Activated CD4-positive, alpha-beta memory T cell treated with anti-CD3 and anti-CD28 coated beads for 36 hours (primary cell): ENCODE measurements around the gene TLL1. TPM values are rescaled to one million over a fixed set of nuclear protein-coding genes. Genes with fewer than 3 reads are reported as not detected.

ENCODE experiments used
- CTCF ChIA-PET: fragments of 350-600 bp; sonication (Branson Sonifier 250); formaldehyde crosslinking; loops from one replicate; lab custom pipeline; 2021; ENCODE audit warnings: antibody characterized with exemption, inconsistent platforms; lab: Charles Lee
- POLR2A ChIA-PET: fragments of 350-600 bp; sonication (Branson Sonifier 250); formaldehyde crosslinking; loops from one replicate; lab custom pipeline; 2021; ENCODE audit warnings: antibody characterized with exemption; lab: Charles Lee
- DNase-seq: peaks from one replicate; pipeline ENCODE4 v3.0.0-alpha.2; 2020
- H3K27ac Mint-ChIP-seq: one replicate; pipeline ENCODE4 v1.8.0; 2021; ENCODE audit warnings: mixed read lengths
- H3K27me3 Mint-ChIP-seq: one replicate; pipeline ENCODE4 v1.8.0; 2021; ENCODE audit warnings: mixed read lengths
- H3K36me3 Mint-ChIP-seq: one replicate; pipeline ENCODE4 v1.8.0; 2021; ENCODE audit warnings: mixed read lengths
- H3K4me1 Mint-ChIP-seq: one replicate; pipeline ENCODE4 v1.8.0; 2021; ENCODE audit warnings: low read depth, mixed read lengths
- H3K4me3 Mint-ChIP-seq: one replicate; pipeline ENCODE4 v1.8.0; 2021; ENCODE audit warnings: mild to moderate bottlenecking, mixed read lengths
- H3K9me3 Mint-ChIP-seq: one replicate; pipeline ENCODE4 v1.8.0; 2021; ENCODE audit warnings: mixed read lengths
- intact Hi-C: fragments of 100-400 bp; cut with micrococcal nuclease; formaldehyde crosslinking; loops from one replicate; pipeline ENCODE4 v1.15.1; 2023
- total RNA-seq, 2 experiments: library from RNA; stranded (reverse); gene quantifications; one replicate each; pipeline ENCODE4 v1.2.3, GENCODE V29; 2021

The TLL1 gene
- total RNA-seq, 2 experiments from 2014 or later: not detected

DNA sequence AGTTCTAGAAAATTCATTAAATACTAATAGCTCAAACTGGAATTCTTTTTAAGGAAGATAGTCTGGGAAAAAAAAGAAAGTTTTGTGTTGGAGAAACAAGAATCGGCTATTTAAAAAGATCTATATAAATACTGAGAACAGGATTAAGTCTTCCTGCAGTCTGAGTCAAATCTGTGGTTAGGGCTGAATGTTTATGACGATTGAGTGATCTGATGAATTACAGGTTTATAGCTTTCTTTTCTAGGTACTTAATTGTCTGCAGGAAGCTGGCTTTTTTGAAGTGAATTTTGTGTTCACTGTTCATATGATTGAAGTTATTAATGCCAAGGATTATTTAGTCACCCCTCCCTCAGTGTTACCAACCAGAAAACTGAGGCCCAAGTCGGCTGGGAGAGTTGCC, 42.2 kb downstream of the TLL1 start:
- H3K4me3 Mint-ChIP-seq: no peak overlapping the region
- H3K27me3 Mint-ChIP-seq: no peaks in the 10 kb centered on the region
- ChIA-PET CTCF (no interaction called here), POLR2A (no interaction called here)
- no peak for DNase-seq
- intact Hi-C loops: no loop called here
- no peak overlapping the region for H3K27ac Mint-ChIP-seq
- no peaks in the 10 kb centered on the region for H3K9me3 Mint-ChIP-seq
- H3K4me1 Mint-ChIP-seq: no peaks in the 10 kb centered on the region
- no peaks in the 10 kb centered on the region for H3K36me3 Mint-ChIP-seq

GRCh38 chr4:165921546-165921945, 48.5 kb downstream of the TLL1 start:
- H3K9me3 Mint-ChIP-seq: no peaks in the 10 kb centered on the region
- intact Hi-C loops: no loop called here

DNA sequence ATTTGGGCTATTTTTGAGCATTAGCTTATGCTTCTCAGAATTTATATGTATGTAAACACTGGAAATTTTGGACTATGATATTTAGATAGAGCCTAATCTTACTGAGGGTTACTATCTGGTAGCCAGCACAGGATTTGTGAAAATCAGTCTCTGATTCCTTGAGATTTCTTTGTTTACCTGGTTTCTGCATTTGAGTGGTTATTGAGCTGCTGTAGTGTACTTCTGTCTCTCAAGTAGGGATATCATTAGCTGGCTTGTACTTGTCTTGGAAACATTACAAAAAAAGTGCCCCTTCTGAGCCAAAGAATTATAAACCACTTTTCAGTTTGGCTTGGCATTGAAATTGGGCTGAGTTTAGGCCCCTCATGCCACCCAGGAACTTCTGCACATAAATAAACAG, 49.7 kb downstream of the TLL1 start:
- intact Hi-C loops: no loop called here
- ChIA-PET POLR2A (no interaction called here), CTCF (no interaction called here)
- no peak overlapping the region for H3K4me3 Mint-ChIP-seq
- H3K4me1 Mint-ChIP-seq: no peaks in the 10 kb centered on the region
- DNase-seq: no peak
- H3K27me3 Mint-ChIP-seq: no peaks in the 10 kb centered on the region
- H3K36me3 Mint-ChIP-seq: no peaks in the 10 kb centered on the region
- no peaks in the 10 kb centered on the region for H3K9me3 Mint-ChIP-seq
- no peak overlapping the region for H3K27ac Mint-ChIP-seq

More at GRCh38 chr4:165921546-165921945, 48.5 kb downstream of the TLL1 start:
- Mint-ChIP-seq H3K27ac (no peak overlapping the region), H3K4me1 (no peaks in the 10 kb centered on the region), H3K36me3 (no peaks in the 10 kb centered on the region), H3K4me3 (no peak overlapping the region), H3K27me3 (no peaks in the 10 kb centered on the region)
- ChIA-PET POLR2A (no interaction called here), CTCF (interaction anchor here (0.7 to 1.3 kb wide), 2 partner anchors 22 to 385 kb away, joined by 3 read pairs; no protein-coding TSS in a partner anchor)
- no peak for DNase-seq

GRCh38 chr4:165926307-165926706, 53.3 kb downstream of the TLL1 start:
- intact Hi-C loops: no loop called here
- no peaks in the 10 kb centered on the region for H3K4me1 Mint-ChIP-seq
- CTCF ChIA-PET: no interaction called here
- no peak overlapping the region for H3K27ac Mint-ChIP-seq
- H3K36me3 Mint-ChIP-seq: no peaks in the 10 kb centered on the region
- no peaks in the 10 kb centered on the region for H3K27me3 Mint-ChIP-seq
- no peak for DNase-seq
- H3K4me3 Mint-ChIP-seq: no peak overlapping the region
- POLR2A ChIA-PET: no interaction called here
- no peaks in the 10 kb centered on the region for H3K9me3 Mint-ChIP-seq

DNA sequence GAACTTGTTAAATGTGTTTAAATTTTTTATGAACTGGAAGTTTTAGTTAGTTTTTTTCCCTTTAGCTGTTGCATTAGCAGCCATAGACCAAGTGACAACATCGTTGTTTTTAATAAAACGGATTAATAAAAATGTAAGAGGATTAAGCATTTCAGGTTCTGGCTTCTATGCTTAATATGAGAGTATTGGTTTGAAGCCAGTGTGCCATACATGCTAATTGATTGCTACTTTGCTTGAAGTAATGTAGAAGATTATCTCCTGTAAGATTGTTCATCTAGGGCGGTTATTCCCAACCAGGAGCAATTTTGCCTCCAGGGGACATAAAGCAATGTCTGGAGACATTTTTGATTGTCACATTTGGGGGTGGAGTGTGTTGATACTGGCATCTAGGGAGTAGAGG, 54.3 kb downstream of the TLL1 start:
- no peak for DNase-seq
- Mint-ChIP-seq H3K27ac (no peak overlapping the region), H3K4me1 (no peaks in the 10 kb centered on the region), H3K9me3 (no peaks in the 10 kb centered on the region), H3K36me3 (no peaks in the 10 kb centered on the region), H3K27me3 (no peaks in the 10 kb centered on the region), H3K4me3 (no peak overlapping the region)
- POLR2A ChIA-PET: no interaction called here
- CTCF ChIA-PET: no interaction called here
- intact Hi-C loops: no loop called here

GRCh38 chr4:165927815-165928214, 54.8 kb downstream of the TLL1 start:
- no peak for DNase-seq
- CTCF ChIA-PET: no interaction called here
- intact Hi-C loops: no loop called here
- H3K4me3 Mint-ChIP-seq: no peak overlapping the region
- H3K36me3 Mint-ChIP-seq: no peaks in the 10 kb centered on the region
- no peaks in the 10 kb centered on the region for H3K27me3 Mint-ChIP-seq
- no peaks in the 10 kb centered on the region for H3K9me3 Mint-ChIP-seq
- POLR2A ChIA-PET: no interaction called here
- no peaks in the 10 kb centered on the region for H3K4me1 Mint-ChIP-seq
- H3K27ac Mint-ChIP-seq: no peak overlapping the region

DNA sequence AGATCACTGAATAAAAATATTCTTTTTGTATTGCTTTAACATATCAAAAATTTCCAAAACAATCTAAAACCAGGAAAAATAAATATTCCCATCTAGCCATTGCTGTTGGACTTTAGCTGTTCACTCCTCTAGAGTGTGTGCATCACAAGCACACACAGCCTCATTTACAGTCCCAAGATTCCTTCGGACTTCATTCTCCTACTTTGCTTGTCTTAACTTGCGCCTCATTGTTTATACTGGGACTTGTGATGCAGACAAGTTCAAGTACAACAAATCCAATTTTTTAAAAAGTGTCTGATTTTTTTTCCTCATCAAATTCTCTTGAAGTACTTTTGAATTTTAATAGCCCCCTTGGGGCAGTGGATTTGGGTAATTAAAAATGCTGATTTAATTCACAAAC, 55.6 kb downstream of the TLL1 start:
- Mint-ChIP-seq H3K9me3 (no peaks in the 10 kb centered on the region), H3K4me1 (no peaks in the 10 kb centered on the region), H3K27me3 (no peaks in the 10 kb centered on the region), H3K4me3 (no peak overlapping the region), H3K27ac (no peak overlapping the region), H3K36me3 (no peaks in the 10 kb centered on the region)
- POLR2A ChIA-PET: no interaction called here
- intact Hi-C loops: no loop called here
- CTCF ChIA-PET: no interaction called here
- DNase-seq: no peak

DNA sequence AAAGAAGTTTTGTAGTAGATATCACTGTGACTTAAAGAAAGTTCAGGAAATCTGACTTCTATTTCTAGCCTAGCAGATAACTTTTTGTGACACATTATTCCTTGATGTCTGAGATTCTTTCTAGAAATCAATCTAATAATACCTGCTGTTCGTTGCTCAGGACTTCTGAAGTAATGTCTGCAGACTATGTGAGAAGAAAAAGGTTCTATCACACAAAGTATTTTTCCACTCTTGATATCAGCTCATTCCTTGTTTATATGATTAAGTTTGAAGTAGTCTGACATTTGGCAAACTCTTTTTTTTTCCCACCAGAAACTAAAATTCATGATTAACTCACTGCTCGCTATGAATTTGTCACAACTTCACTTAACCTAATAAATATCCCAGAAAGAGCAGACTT, 56.6 kb downstream of the TLL1 start:
- no peak overlapping the region for H3K4me3 Mint-ChIP-seq
- H3K4me1 Mint-ChIP-seq: no peaks in the 10 kb centered on the region
- ChIA-PET POLR2A (no interaction called here), CTCF (no interaction called here)
- H3K36me3 Mint-ChIP-seq: no peaks in the 10 kb centered on the region
- H3K27ac Mint-ChIP-seq: no peak overlapping the region
- no peaks in the 10 kb centered on the region for H3K27me3 Mint-ChIP-seq
- no peaks in the 10 kb centered on the region for H3K9me3 Mint-ChIP-seq
- DNase-seq: no peak
- intact Hi-C loops: no loop called here

DNA sequence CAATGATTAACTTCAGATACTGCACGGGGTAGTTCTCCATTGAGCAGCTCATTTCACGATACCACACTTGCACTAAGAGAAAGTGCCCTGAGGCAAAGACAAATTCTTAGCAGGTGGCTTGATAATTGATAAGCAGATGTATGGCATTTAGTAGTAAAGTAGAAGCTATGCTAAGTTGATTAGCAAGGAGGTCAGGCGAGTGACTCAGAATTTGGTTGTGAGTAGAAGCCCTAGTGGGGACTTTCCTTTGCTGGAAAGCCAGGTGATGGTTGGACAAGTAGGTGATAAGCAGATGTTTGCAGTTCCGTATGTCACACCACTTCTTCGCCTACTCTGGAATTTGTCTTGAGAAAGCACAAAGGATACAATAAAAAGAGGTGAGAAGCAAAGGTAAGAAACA, 58.7 kb downstream of the TLL1 start:
- H3K27me3 Mint-ChIP-seq: no peaks in the 10 kb centered on the region
- no peak for DNase-seq
- ChIA-PET POLR2A (no interaction called here), CTCF (no interaction called here)
- H3K27ac Mint-ChIP-seq: no peak overlapping the region
- H3K9me3 Mint-ChIP-seq: no peaks in the 10 kb centered on the region
- intact Hi-C loops: no loop called here
- H3K4me1 Mint-ChIP-seq: no peaks in the 10 kb centered on the region
- H3K4me3 Mint-ChIP-seq: no peak overlapping the region
- no peaks in the 10 kb centered on the region for H3K36me3 Mint-ChIP-seq

DNA sequence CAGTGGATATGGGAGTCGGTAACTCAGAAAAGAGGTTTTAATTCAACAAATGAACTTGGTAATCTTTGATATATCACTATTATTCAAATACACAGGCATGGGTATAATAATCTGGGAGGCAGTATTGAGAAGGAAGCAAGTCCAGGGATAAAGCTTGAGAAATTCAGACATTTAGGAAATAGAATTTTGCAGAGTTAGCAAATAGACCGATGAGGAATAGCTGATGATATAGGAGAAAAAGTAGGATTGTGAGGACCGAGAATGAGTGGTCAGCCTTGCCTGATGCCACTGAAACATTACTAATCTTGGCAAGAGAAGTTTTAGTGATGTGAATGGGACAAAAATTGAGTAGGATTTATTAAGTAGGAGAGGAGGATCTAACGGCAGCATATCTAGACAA, 71.9 kb downstream of the TLL1 start:
- Mint-ChIP-seq H3K4me3 (no peak overlapping the region), H3K36me3 (no peaks in the 10 kb centered on the region), H3K27me3 (no peaks in the 10 kb centered on the region), H3K4me1 (no peaks in the 10 kb centered on the region), H3K9me3 (peaks cover 2% of the 10 kb centered on the region), H3K27ac (no peak overlapping the region)
- ChIA-PET POLR2A (no interaction called here), CTCF (no interaction called here)
- DNase-seq: no peak
- intact Hi-C loops: no loop called here

DNA sequence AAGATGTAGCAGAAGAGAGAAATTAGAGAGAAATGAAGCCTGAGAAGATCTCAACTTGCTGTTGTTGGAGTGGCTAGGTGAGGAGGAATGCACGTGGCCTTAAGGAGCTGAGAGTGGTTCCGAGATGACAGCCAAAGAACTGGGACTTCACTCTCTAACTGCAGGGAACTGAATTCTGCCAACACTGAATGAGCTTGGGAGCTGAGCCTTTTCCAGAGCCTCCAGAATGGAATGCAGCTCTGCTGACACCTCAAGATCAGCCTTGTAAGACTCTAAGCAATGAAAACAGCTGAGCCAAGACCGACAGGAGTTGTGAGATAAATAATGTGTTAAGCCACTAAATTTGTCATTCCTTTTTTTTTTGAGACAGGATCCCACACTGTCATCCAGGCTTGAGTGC, 73.0 kb downstream of the TLL1 start:
- Mint-ChIP-seq H3K4me3 (no peak overlapping the region), H3K27me3 (no peaks in the 10 kb centered on the region), H3K9me3 (peaks cover 2% of the 10 kb centered on the region), H3K36me3 (no peaks in the 10 kb centered on the region), H3K4me1 (no peaks in the 10 kb centered on the region), H3K27ac (no peak overlapping the region)
- intact Hi-C loops: no loop called here
- ChIA-PET POLR2A (interaction anchor here (0.6 kb wide), 1 partner anchor 12 kb away, joined by 3 read pairs; no protein-coding TSS in a partner anchor), CTCF (no interaction called here)
- DNase-seq: no peak

GRCh38 chr4:165947019-165947418, 74.0 kb downstream of the TLL1 start:
- H3K4me1 Mint-ChIP-seq: no peaks in the 10 kb centered on the region
- DNase-seq: no peak
- intact Hi-C loops: no loop called here
- H3K9me3 Mint-ChIP-seq: peaks cover 2% of the 10 kb centered on the region
- ChIA-PET POLR2A (no interaction called here), CTCF (no interaction called here)
- no peak overlapping the region for H3K4me3 Mint-ChIP-seq
- H3K36me3 Mint-ChIP-seq: no peaks in the 10 kb centered on the region
- no peak overlapping the region for H3K27ac Mint-ChIP-seq
- no peaks in the 10 kb centered on the region for H3K27me3 Mint-ChIP-seq

GRCh38 chr4:165953181-165953580, 80.1 kb downstream of the TLL1 start:
- no peak overlapping the region for H3K27ac Mint-ChIP-seq
- ChIA-PET POLR2A (no interaction called here), CTCF (no interaction called here)
- intact Hi-C loops: no loop called here
- no peaks in the 10 kb centered on the region for H3K27me3 Mint-ChIP-seq
- H3K4me1 Mint-ChIP-seq: no peaks in the 10 kb centered on the region
- H3K9me3 Mint-ChIP-seq: peaks cover 15% of the 10 kb centered on the region
- DNase-seq: no peak
- no peaks in the 10 kb centered on the region for H3K36me3 Mint-ChIP-seq
- no peak overlapping the region for H3K4me3 Mint-ChIP-seq
